Lower leg skin (tissue), 4 donors: Measurements from ENCODE around the gene FAM43A. TPM values are rescaled to one million over a fixed set of nuclear protein-coding genes. Genes with fewer than 3 reads are reported as not detected.

ENCODE experiments used
- DNase-seq, 2 donors: peaks; one replicate each; pipeline ENCODE4 v3.0.0-alpha.2; 2019; ENCODE audit warnings: low spot score in 2 of 2
- H3K4me3 ChIP-seq: fragments of 200-600 bp; sonication (generic); 2 replicates; pipeline ENCODE4 v1.5.1; 2017; ENCODE audit warnings: mild to moderate bottlenecking, low read depth; ENCODE audit not compliant: poor library complexity, severe bottlenecking
- CTCF ChIP-seq, 3 donors: fragments of 450-650 bp; IDR thresholded peaks; one replicate each; pipeline ENCODE4 v1.5.1; 2016; ENCODE audit warnings: antibody characterized with exemption in 3 of 3, mild to moderate bottlenecking in 3 of 3, moderate library complexity in 2 of 3
- POLR2A ChIP-seq, 2 donors: fragments of 450-650 bp; IDR thresholded peaks; one replicate each; pipeline ENCODE4 v1.6.1; 2016 to 2017; ENCODE audit warnings: antibody characterized with exemption in 2 of 2, mild to moderate bottlenecking in 1 of 2, moderate library complexity in 1 of 2
- WGBS, 2 donors: methylation state at CpG; one replicate each; pipeline ENCODE4 v1.1.5; 2018; 5-methylcytosine and 5-hydroxymethylcytosine counted together
- intact Hi-C: fragments of 100-400 bp; cut with DNase I; formaldehyde crosslinking; loops from one replicate; pipeline ENCODE4 v1.15.0; 2023; ENCODE audit warnings: low total_unique reads
- total RNA-seq, 4 donors: library from RNA; depleted of rRNA; stranded (reverse); fragments of >200 nt; gene quantifications; one replicate each; pipeline ENCODE4 v1.1.0, GENCODE V29; 2016

FAM43A gene
- total RNA-seq, 4 donors from 2014 or later, result 56.0 to 104 (median 77.1) TPM

GRCh38 chr3:194685065-194685717 is 492 bp upstream of the FAM43A start:
- TF ChIP-seq CTCF (IDR thresholded peaks at IDR 0.05), result no peak
- TF ChIP-seq POLR2A (IDR thresholded peaks at IDR 0.05), result no peak
- DNase-seq, result peak in 1 of 2 donors; percentile 58
- no peak overlapping the region for H3K4me3 ChIP-seq
- 49 to 51% methylated on average over 13 of the region's 13 CpGs for WGBS, 2 donors
- intact Hi-C loops, result loop anchor here (5.0 kb wide), 1 partner anchor 577 kb away; no protein-coding TSS in a partner anchor

- peak overlapping the region; percentile 33 for H3K4me3 ChIP-seq
- intact Hi-C loops, result loop anchor here (5.0 kb wide), 1 partner anchor 576 kb away; no protein-coding TSS in a partner anchor
- no peak for DNase-seq
- TF ChIP-seq CTCF (IDR thresholded peaks at IDR 0.05), result no peak
- TF ChIP-seq POLR2A (IDR thresholded peaks at IDR 0.05), result no peak
- 0% methylated on average over 28 to 29 of the region's 29 CpGs for WGBS, 2 donors
Observed at GRCh38 chr3:194686414-194686815, 732 bp downstream of the FAM43A start.

DNA sequence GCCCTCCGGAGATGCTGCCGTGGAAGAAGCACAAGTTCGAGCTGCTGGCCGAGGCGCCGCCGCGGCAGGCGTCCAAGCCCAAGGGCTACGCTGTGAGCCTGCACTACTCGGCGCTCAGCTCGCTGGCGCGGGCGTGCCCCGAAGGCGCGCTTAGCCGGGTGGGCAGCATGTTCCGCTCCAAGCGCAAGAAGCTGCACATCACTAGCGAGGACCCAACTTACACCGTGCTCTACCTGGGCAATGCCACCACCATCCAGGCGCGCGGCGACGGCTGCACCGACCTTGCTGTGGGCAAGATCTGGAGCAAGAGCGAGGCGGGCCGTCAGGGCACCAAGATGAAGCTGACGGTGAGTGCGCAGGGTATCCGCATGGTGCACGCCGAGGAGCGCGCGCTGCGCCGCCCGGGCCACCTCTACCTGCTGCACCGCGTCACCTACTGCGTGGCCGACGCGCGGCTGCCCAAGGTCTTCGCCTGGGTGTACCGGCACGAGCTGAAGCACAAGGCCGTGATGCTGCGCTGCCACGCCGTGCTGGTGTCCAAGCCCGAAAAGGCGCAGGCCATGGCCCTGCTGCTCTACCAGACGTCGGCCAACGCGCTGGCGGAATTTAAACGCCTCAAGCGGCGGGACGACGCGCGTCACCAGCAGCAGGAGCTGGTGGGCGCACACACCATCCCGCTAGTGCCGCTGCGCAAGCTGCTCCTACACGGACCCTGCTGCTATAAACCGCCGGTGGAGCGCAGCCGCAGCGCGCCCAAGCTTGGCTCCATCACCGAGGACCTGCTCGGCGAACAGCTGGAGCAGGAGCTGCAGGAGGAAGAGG is 1.3 kb downstream of the FAM43A start:
- DNase-seq, result peak in 1 of 2 donors; percentile 90
- 2 to 3% methylated on average over 54 to 66 of the region's 86 CpGs for WGBS, 2 donors
- TF ChIP-seq CTCF (IDR thresholded peaks at IDR 0.05) (no peak), POLR2A (IDR thresholded peaks at IDR 0.05) (no peak)
- H3K4me3 ChIP-seq, result peak overlapping the region; percentile 33
- intact Hi-C loops, result loop anchor here (5.0 kb wide), 1 partner anchor 575 kb away; no protein-coding TSS in a partner anchor

- intact Hi-C loops, result loop anchor here (5.0 kb wide), 1 partner anchor 575 kb away; no protein-coding TSS in a partner anchor
- no peak for TF ChIP-seq CTCF (IDR thresholded peaks at IDR 0.05)
- TF ChIP-seq POLR2A (IDR thresholded peaks at IDR 0.05), result no peak
- 4 to 5% methylated on average over 22 to 56 of the region's 57 CpGs for WGBS, 2 donors
- H3K4me3 ChIP-seq, result peak overlapping the region; percentile 33
- DNase-seq, result peak in 1 of 2 donors; percentile 94
Observed at GRCh38 chr3:194687638-194688199, 2.0 kb downstream of the FAM43A start.

GRCh38 chr3:194688200-194688740 is 2.6 kb downstream of the FAM43A start:
- intact Hi-C loops, result loop anchor here (5.0 kb wide), 1 partner anchor 574 kb away; no protein-coding TSS in a partner anchor
- WGBS, 2 donors, result 20 to 40% methylated on average over 14 to 16 of the region's 16 CpGs
- TF ChIP-seq POLR2A (IDR thresholded peaks at IDR 0.05) (no peak), CTCF (IDR thresholded peaks at IDR 0.05) (no peak)
- peak in 1 of 2 donors; percentile 89 for DNase-seq
- H3K4me3 ChIP-seq, result peak overlapping the region; percentile 19
